Rectal smooth muscle tissue (tissue), 1 donor: Measurements from ENCODE around the gene BSPRY.

Source experiments
- H3K27ac ChIP-seq: one replicate; pipeline ENCODE4 v1.7.0; 2013; ENCODE audit warnings: low read depth, low read length, inconsistent platforms
- H3K27me3 ChIP-seq: one replicate; pipeline ENCODE4 v1.7.0; 2013; ENCODE audit warnings: low read length; ENCODE audit not compliant: control insufficient read depth, insufficient read depth
- H3K36me3 ChIP-seq: one replicate; pipeline ENCODE4 v1.7.0; 2013; ENCODE audit warnings: low read length; ENCODE audit not compliant: control insufficient read depth, insufficient read depth
- H3K4me1 ChIP-seq: one replicate; pipeline ENCODE4 v1.7.0; 2013; ENCODE audit warnings: low read length; ENCODE audit not compliant: control insufficient read depth, insufficient read depth
- H3K4me3 ChIP-seq: one replicate; pipeline ENCODE4 v1.7.0; 2013; ENCODE audit warnings: low read length
- H3K9ac ChIP-seq: one replicate; pipeline ENCODE4 v1.7.0; 2013; ENCODE audit warnings: low read length

BSPRY gene

GRCh38 chr9:113410207-113410864, 61.0 kb downstream of the BSPRY start, which contains the start of the genes C9orf43 and POLE3:
Gene C9orf43 (plus strand): TSS chr9:113410747. CDS start chr9:113413494, 2,747 bp downstream.
Gene POLE3 (minus strand): TSS chr9:113410675. CDS start chr9:113410293, 382 bp downstream.
- H3K4me1 ChIP-seq: peaks cover 5% of the 10 kb centered on the region
- H3K9ac ChIP-seq: peak within 1 kb of the TSS; percentile 95
- H3K27me3 ChIP-seq: no peaks in the 10 kb centered on the region
- peak within 1 kb of the TSS; percentile 93 for H3K4me3 ChIP-seq
- H3K27ac ChIP-seq: peak within 1 kb of the TSS; percentile 99
- peaks cover 6% of the 10 kb centered on the region for H3K36me3 ChIP-seq

GRCh38 chr9:113416149-113416721, 66.9 kb downstream of the BSPRY start:
- no peak overlapping the region for H3K4me3 ChIP-seq
- H3K27me3 ChIP-seq: no peaks in the 10 kb centered on the region
- H3K9ac ChIP-seq: no peak overlapping the region
- H3K36me3 ChIP-seq: no peaks in the 10 kb centered on the region
- no peaks in the 10 kb centered on the region for H3K4me1 ChIP-seq
- no peak overlapping the region for H3K27ac ChIP-seq

GRCh38 chr9:113417370-113417769, 68.0 kb downstream of the BSPRY start:
- Histone ChIP-seq H3K27me3 (no peaks in the 10 kb centered on the region), H3K27ac (no peak overlapping the region), H3K4me1 (no peaks in the 10 kb centered on the region), H3K36me3 (no peaks in the 10 kb centered on the region), H3K4me3 (no peak overlapping the region), H3K9ac (no peak overlapping the region)
